ENCODE results near the gene APOA4. TPM values are rescaled to one million over a fixed set of nuclear protein-coding genes. Genes with fewer than 3 reads are reported as not detected.

The APOA4 gene
- total and polyA plus RNA-seq, 2 of the 13 experiments (the other 11 are each of a cell fraction or from before 2014, with no cell fraction given) = 3.8 to 7.2 TPM

DNA sequence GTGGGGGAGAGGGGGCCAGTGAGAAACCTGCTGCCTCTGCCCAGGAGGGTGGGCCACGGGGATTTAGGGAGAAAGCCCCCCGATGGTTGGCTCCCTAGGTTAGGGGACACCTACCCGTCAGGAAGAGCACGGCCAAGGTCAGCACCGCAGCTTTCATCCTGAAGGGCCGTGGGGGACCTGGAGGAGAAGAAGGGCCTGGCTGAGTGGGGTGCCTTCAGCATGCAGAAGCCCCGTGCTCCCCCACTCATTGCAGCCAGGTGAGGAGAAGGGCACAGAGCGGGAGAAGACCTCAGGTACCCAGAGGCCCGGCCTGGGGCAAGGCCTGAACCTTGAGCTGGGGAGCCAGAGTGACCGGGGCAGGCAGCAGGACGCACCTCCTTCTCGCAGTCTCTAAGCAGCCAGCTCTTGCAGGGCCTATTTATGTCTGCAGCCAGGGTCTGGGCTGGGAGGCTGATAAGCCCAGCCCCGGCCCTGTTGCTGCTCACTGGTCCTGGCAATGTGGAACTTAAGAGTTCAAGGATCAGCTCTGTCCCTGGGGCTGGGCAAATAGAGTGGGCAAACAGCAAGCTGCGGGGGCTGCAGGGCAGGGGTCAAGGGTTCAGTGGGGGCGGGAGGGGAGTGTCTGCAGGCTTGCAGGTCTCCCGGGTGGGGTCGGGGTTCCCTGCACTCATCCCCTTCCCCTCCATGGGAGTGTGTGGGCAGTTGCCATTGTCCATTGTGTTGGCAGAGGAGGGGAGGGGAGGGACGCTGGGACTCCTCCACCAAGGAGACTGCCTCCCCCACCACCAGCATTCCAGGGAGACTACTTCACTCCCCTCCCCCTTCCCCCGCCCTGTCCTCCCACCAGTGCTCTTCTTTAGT is 14.4 kb upstream of the APOA4 start, which contains the start of gene APOA1 (continued):
- peak; percentile 91 for TF ChIP-seq BRF2 (CRISPR knock-in tag; IDR thresholded peaks at IDR 0.05)
- TF ChIP-seq ZNF230 (CRISPR knock-in tag; IDR thresholded peaks at IDR 0.05) = peak; percentile 75
- TF ChIP-seq, protein P1, sequence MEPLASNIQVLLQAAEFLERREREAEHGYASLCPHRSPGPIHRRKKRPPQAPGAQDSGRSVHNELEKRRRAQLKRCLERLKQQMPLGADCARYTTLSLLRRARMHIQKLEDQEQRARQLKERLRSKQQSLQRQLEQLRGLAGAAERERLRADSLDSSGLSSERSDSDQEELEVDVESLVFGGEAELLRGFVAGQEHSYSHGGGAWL (CRISPR knock-in tag; IDR thresholded peaks at IDR 0.05) = peak; percentile 73
- TF ChIP-seq, protein P2, sequence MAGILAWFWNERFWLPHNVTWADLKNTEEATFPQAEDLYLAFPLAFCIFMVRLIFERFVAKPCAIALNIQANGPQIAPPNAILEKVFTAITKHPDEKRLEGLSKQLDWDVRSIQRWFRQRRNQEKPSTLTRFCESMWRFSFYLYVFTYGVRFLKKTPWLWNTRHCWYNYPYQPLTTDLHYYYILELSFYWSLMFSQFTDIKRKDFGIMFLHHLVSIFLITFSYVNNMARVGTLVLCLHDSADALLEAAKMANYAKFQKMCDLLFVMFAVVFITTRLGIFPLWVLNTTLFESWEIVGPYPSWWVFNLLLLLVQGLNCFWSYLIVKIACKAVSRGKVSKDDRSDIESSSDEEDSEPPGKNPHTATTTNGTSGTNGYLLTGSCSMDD (CRISPR knock-in tag; IDR thresholded peaks at IDR 0.05) = no peak
- TF ChIP-seq ZBTB3 (CRISPR knock-in tag; IDR thresholded peaks at IDR 0.05; ENCODE audit: borderline replicate concordance, low read depth) = 0 out of 2 replicates have a peak, but pooled peaks have one; percentile 66
- TF ChIP-seq RAD21 (CRISPR knock-in tag; IDR thresholded peaks at IDR 0.05) = peak; percentile 65; the same call in 1 of the 2 replicates
- peak; percentile 73; the same call in 1 of the 2 replicates for TF ChIP-seq HOXA5 (CRISPR knock-in tag; IDR thresholded peaks at IDR 0.05)
- TF ChIP-seq, protein P3, sequence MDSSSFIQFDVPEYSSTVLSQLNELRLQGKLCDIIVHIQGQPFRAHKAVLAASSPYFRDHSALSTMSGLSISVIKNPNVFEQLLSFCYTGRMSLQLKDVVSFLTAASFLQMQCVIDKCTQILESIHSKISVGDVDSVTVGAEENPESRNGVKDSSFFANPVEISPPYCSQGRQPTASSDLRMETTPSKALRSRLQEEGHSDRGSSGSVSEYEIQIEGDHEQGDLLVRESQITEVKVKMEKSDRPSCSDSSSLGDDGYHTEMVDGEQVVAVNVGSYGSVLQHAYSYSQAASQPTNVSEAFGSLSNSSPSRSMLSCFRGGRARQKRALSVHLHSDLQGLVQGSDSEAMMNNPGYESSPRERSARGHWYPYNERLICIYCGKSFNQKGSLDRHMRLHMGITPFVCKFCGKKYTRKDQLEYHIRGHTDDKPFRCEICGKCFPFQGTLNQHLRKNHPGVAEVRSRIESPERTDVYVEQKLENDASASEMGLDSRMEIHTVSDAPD (CRISPR knock-in tag; IDR thresholded peaks at IDR 0.05) = peak; percentile 71; the same call in 1 of the 2 replicates
- TF ChIP-seq MLLT10 (CRISPR knock-in tag; IDR thresholded peaks at IDR 0.05) = peak; percentile 94
- peak; percentile 91 for TF ChIP-seq PITX1 (CRISPR knock-in tag; IDR thresholded peaks at IDR 0.05)
- 0 out of 2 replicates have a peak, but pooled peaks have one; percentile 58 for TF ChIP-seq RFXANK (CRISPR knock-in tag; IDR thresholded peaks at IDR 0.05)
- TF ChIP-seq DMAP1 (CRISPR knock-in tag; IDR thresholded peaks at IDR 0.05) = peak; percentile 75
- peak; percentile 92; the same call in 1 of the 2 replicates for TF ChIP-seq ZNF747 (CRISPR knock-in tag; IDR thresholded peaks at IDR 0.05; ENCODE audit: borderline replicate concordance)
- peak; percentile 77 for TF ChIP-seq STAT6 (CRISPR knock-in tag; IDR thresholded peaks at IDR 0.05; ENCODE audit: borderline replicate concordance)
- TF ChIP-seq ZNF446 (CRISPR knock-in tag; IDR thresholded peaks at IDR 0.05) = peak; percentile 69; the same call in 1 of the 2 replicates
- TF ChIP-seq GRHL1 (CRISPR knock-in tag; conservative IDR thresholded peaks at IDR 0.05) = 0 out of 2 replicates have a peak, but pooled peaks have one; percentile 35
- TF ChIP-seq ZNF484 (CRISPR knock-in tag; IDR thresholded peaks at IDR 0.05; ENCODE audit: borderline replicate concordance, low read depth) = 0 out of 2 replicates have a peak, but pooled peaks have one; percentile 84

Measured in HepG2 (cell line).